CD4-positive, alpha-beta T cell (primary cell): ENCODE data around the gene ACTRT2. TPM values are rescaled to one million over a fixed set of nuclear protein-coding genes. Genes with fewer than 3 reads are reported as not detected.

Experiments
- ATAC-seq: fragments of 200-7000 bp; cut with Tn5 transposase; one replicate; pipeline ENCODE4 v1.10.0; 2022; ENCODE audit warnings: mild to moderate bottlenecking; ENCODE audit not compliant: poor library complexity
- CTCF ChIA-PET: fragments of 350-600 bp; sonication (Branson Sonifier 250); formaldehyde crosslinking; loops from one replicate; lab custom pipeline; 2021; ENCODE audit warnings: antibody characterized with exemption, inconsistent platforms; lab: Charles Lee
- POLR2A ChIA-PET: fragments of 350-600 bp; sonication (Branson Sonifier 250); formaldehyde crosslinking; loops from one replicate; lab custom pipeline; 2021; ENCODE audit warnings: antibody characterized with exemption, inconsistent platforms; lab: Charles Lee
- DNase-seq, 14 experiments: peaks; one replicate each; pipeline ENCODE4 v3.0.0-alpha.2; 2013 to 2020; ENCODE audit warnings: mixed read lengths in 2 of 14
- H3K27ac ChIP-seq, 2 donors: one replicate each; pipeline versions ENCODE4 v1.5.1 to v1.7.0; 2013; ENCODE audit warnings: low read length in 2 of 2, low read depth in 1 of 2, mild to moderate bottlenecking in 1 of 2
- H3K27me3 ChIP-seq, 2 experiments: 1 replicate in 1 of 2; 2 replicates in 1 of 2; pipeline versions ENCODE4 v1.6.1 to v1.7.0; 2013; ENCODE audit warnings: low read length in 2 of 2, control low read depth in 1 of 2, mild to moderate bottlenecking in 1 of 2, moderate library complexity in 1 of 2; ENCODE audit not compliant: insufficient read depth in 2 of 2, control insufficient read depth in 1 of 2
- H3K36me3 ChIP-seq: one replicate; pipeline ENCODE4 v1.6.1; 2013; ENCODE audit warnings: low read length, control low read depth; ENCODE audit not compliant: insufficient read depth
- H3K4me1 ChIP-seq: one replicate; pipeline ENCODE4 v1.6.1; 2013; ENCODE audit warnings: low read length, control low read depth; ENCODE audit not compliant: insufficient read depth
- H3K4me3 ChIP-seq: one replicate; pipeline ENCODE4 v1.5.1; 2013; ENCODE audit warnings: mild to moderate bottlenecking, low read length, moderate library complexity
- H3K9me3 ChIP-seq, 2 experiments: 1 replicate in 1 of 2; 2 replicates in 1 of 2; pipeline versions ENCODE4 v1.6.1 to v1.7.0; 2013; ENCODE audit warnings: low read length in 2 of 2, mild to moderate bottlenecking in 2 of 2, control low read depth in 1 of 2, moderate library complexity in 1 of 2; ENCODE audit not compliant: control insufficient read depth in 1 of 2, insufficient read depth in 1 of 2
- H3K27ac Mint-ChIP-seq: one replicate; pipeline ENCODE4 v1.8.0; 2020; ENCODE audit warnings: mixed read lengths
- H3K27me3 Mint-ChIP-seq: one replicate; pipeline ENCODE4 v1.8.0; 2021; ENCODE audit warnings: mixed read lengths
- H3K36me3 Mint-ChIP-seq: one replicate; pipeline ENCODE4 v1.8.0; 2021; ENCODE audit warnings: low read depth, mixed read lengths
- H3K4me1 Mint-ChIP-seq: one replicate; pipeline ENCODE4 v1.8.0; 2021; ENCODE audit warnings: low read depth, mixed read lengths
- H3K4me3 Mint-ChIP-seq: one replicate; pipeline ENCODE4 v1.8.0; 2020; ENCODE audit warnings: mild to moderate bottlenecking, mixed read lengths
- H3K9me3 Mint-ChIP-seq: one replicate; pipeline ENCODE4 v1.8.0; 2020; ENCODE audit warnings: mixed read lengths
- intact Hi-C, 2 experiments: fragments of 100-400 bp; cut with DNase I in 1 of 2; cut with micrococcal nuclease in 1 of 2; formaldehyde crosslinking; loops; one replicate each; pipeline versions ENCODE4 v1.15.1 to v1.9.0; 2023 to 2025; cut with DNase I, micrococcal nuclease
- total RNA-seq, 174 experiments: library from RNA in 2 of 174; stranded (reverse) in 2 of 174; gene quantifications; one replicate each; pipeline ENCODE4 v1.2.3 and lab custom pipeline; 2021 to 2026
- TF ChIP-seq, protein P1 (sequence below): fragments of 200-600 bp; IDR thresholded peaks from one replicate; pipeline ENCODE4 v1.8.0; 2022; ENCODE audit warnings: antibody characterized with exemption, mild to moderate bottlenecking

ACTRT2 gene
- total RNA-seq, 2 experiments from 2014 or later = not detected

DNA sequence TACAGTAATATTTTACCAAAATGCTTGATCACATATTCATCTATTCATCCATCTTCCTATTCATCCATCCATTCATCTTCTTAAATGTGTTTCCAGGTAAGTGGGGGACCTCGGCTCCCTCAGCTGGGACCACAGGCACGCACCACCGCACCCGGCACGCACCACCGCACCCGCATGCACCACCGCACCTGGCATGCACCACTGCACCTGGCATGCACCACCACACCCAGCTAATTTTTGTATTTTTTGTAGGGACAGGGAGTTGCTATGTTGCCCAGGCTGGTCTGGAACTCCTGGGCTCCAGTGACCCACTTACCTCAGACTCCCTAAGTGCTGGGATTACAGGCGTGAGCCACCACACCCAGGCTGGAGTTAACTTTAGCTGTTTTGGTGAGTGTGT is 21.2 kb downstream of the ACTRT2 start:
- peaks cover 0 to 2% of the 10 kb centered on the region in 2 experiments for H3K27me3 ChIP-seq
- H3K27me3 Mint-ChIP-seq = peaks cover 15% of the 10 kb centered on the region
- intact Hi-C loops = no loop called here
- TF ChIP-seq, protein P1, sequence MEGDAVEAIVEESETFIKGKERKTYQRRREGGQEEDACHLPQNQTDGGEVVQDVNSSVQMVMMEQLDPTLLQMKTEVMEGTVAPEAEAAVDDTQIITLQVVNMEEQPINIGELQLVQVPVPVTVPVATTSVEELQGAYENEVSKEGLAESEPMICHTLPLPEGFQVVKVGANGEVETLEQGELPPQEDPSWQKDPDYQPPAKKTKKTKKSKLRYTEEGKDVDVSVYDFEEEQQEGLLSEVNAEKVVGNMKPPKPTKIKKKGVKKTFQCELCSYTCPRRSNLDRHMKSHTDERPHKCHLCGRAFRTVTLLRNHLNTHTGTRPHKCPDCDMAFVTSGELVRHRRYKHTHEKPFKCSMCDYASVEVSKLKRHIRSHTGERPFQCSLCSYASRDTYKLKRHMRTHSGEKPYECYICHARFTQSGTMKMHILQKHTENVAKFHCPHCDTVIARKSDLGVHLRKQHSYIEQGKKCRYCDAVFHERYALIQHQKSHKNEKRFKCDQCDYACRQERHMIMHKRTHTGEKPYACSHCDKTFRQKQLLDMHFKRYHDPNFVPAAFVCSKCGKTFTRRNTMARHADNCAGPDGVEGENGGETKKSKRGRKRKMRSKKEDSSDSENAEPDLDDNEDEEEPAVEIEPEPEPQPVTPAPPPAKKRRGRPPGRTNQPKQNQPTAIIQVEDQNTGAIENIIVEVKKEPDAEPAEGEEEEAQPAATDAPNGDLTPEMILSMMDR = no peak
- no peaks in the 10 kb centered on the region for H3K4me1 Mint-ChIP-seq
- H3K27ac Mint-ChIP-seq = no peak overlapping the region
- DNase-seq (no peak), ATAC-seq (no peak)
- ChIA-PET CTCF (interaction anchor here (0.6 kb wide), 1 partner anchor 14 kb away, joined by 3 read pairs; no protein-coding TSS in a partner anchor), POLR2A (no interaction called here)
- no peaks in the 10 kb centered on the region for H3K9me3 ChIP-seq
- H3K36me3 ChIP-seq = no peaks in the 10 kb centered on the region
- H3K36me3 Mint-ChIP-seq = no peaks in the 10 kb centered on the region
- H3K27ac ChIP-seq = no peak overlapping the region
- H3K4me3 Mint-ChIP-seq = no peak overlapping the region
- H3K4me3 ChIP-seq = no peak overlapping the region
- H3K9me3 Mint-ChIP-seq = no peaks in the 10 kb centered on the region
- H3K4me1 ChIP-seq = peaks cover 15% of the 10 kb centered on the region

DNA sequence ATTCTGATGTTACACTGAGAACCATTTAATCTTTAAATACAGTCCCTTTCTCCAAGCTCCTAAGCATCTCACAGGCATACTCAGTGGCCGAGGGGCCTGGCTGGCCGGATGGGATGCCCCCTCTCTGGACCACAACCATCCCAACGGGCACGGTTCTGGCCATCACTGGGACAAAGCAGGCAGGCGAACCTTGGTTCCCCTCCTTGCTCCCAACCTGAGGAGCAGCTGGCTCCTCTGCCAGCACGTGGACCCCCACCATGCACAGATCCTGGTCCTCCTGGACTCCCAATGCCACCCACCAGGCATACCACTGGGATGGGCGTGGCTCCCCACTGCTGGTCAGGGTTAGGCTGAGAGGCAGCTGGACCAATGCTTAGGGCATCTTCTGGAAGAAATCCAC is 27.9 kb downstream of the ACTRT2 start:
- Mint-ChIP-seq H3K4me1 (no peaks in the 10 kb centered on the region), H3K4me3 (no peak overlapping the region), H3K36me3 (no peaks in the 10 kb centered on the region), H3K9me3 (no peaks in the 10 kb centered on the region), H3K27ac (no peak overlapping the region), H3K27me3 (peaks cover 25% of the 10 kb centered on the region)
- no peaks in the 10 kb centered on the region for H3K4me1 ChIP-seq
- no peak overlapping the region for H3K4me3 ChIP-seq
- TF ChIP-seq, protein P1 = no peak
- no peak overlapping the region for H3K27ac ChIP-seq
- no peak for ATAC-seq
- no peaks in the 10 kb centered on the region for H3K36me3 ChIP-seq
- peaks cover 2 to 4% of the 10 kb centered on the region in 2 experiments for H3K27me3 ChIP-seq
- ChIA-PET POLR2A (no interaction called here), CTCF (no interaction called here)
- H3K9me3 ChIP-seq = peaks cover 0 to 12% of the 10 kb centered on the region in 2 experiments
- intact Hi-C loops = no loop called here
- no peak for DNase-seq

DNA sequence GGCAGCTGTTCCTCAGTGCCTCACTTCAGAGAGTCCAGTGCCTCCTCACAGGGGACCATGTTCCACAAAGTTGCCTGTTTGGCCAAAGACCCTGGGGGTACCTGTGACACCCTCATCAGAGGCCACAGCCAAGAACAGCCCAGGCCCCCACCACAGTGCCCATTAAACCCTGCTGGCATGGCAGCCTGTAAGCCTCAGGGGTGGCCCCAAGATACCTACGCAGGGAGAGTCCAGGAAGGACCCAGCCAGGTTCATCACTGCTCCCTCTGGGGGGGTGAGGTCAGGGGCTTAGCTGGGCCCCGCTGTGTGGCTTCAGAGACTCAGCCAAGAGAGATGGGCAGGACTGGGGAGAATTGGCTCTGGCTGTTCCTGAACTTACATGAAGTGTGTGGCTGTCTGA is 28.6 kb downstream of the ACTRT2 start:
- Histone ChIP-seq H3K4me3 (no peak overlapping the region), H3K36me3 (no peaks in the 10 kb centered on the region), H3K4me1 (no peaks in the 10 kb centered on the region), H3K9me3 (peaks cover 0 to 12% of the 10 kb centered on the region in 2 experiments), H3K27ac (no peak overlapping the region), H3K27me3 (peaks cover 2 to 4% of the 10 kb centered on the region in 2 experiments)
- POLR2A ChIA-PET = no interaction called here
- CTCF ChIA-PET = no interaction called here
- Mint-ChIP-seq H3K9me3 (no peaks in the 10 kb centered on the region), H3K4me1 (no peaks in the 10 kb centered on the region), H3K4me3 (no peak overlapping the region), H3K36me3 (no peaks in the 10 kb centered on the region), H3K27me3 (peaks cover 22% of the 10 kb centered on the region), H3K27ac (no peak overlapping the region)
- intact Hi-C loops = no loop called here
- ATAC-seq = no peak
- TF ChIP-seq, protein P1 = no peak
- no peak for DNase-seq
